ENCODE results near the gene CEACAM1.
"Not testable (repeated sequence)": the region's sequence is repeated elsewhere in the genome, so short reads cannot be mapped to it uniquely, and the experiment has no call there.

The CEACAM1 gene

DNA sequence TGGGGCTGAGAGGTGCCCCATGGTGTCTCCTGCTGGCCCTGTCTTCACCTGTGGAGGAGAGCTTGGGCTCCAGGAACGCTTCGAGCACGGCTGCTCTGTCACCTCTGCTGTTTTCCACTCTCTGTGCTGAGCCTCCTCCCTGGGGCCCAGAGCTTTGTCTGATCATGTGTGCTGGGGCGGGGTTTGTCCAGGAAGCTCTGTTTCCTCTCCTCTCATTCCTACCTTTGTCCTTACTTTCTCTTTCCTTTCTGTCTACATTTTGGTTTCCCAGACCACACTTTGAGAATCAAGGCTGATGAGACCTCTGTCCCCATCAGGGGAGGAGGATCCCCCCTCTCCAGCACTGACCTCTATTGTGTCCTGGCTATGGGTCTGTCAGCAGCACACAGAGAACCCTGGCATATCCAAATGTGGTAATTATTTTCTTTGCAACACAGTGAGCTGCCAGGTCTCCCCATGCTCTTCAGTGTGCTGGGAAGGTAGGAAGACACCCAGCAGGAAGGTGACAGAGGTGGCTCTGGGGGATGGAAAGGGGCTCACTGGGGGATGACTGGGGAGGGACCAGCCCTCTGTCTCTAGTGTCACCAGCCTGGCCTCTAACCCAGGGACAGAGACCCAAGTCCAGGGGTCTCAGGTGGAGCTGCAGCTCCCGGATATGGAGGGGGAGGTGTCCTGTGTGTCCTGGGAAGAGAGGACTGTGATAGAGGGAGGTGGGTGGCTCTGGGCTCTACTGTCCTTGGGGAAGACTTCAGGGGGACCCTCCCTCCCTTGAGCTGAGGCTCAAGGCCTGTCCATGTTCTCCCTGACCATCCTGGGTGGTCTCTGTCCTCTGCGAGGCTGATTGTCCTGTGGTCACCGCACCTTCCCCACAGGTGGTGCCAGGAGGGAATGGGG, at the start of gene CEACAM1:
TSS of gene CEACAM1 (minus strand) at position 128 of the 894 bp plus-strand sequence. CDS start at position 21, 107 bp downstream.
- no peak for DNase-seq
- in situ Hi-C loops (cut with MboI; ENCODE audit: low pct_unique_long_range_greater_than_20kb, low sequenced_read_pairs) = no loop called here

DNA sequence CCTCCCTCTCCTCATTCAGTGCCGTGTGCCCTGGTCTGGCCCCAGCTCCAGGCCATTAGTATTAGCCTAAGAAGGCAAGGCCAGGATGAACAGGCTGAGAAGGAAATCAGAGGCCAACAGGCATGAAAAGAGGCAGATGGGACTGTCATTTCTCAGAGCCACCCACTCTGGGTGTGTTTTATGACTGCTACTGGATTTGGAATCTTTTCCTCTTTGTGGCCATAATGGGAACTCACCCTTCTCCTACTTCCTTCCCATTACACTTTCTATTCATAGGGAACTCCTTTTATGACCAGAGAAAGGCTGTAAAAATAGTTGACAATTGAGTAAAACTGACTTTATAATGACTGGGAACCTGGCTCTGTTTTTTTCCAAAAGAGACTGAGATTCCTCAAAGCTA, 48.7 kb upstream of the CEACAM1 start:
- in situ Hi-C loops (cut with MboI; ENCODE audit: low pct_unique_long_range_greater_than_20kb, low sequenced_read_pairs) = no loop called here
- no peak for DNase-seq

GRCh38 chr19:42576241-42576640, 48.0 kb upstream of the CEACAM1 start:
- in situ Hi-C loops (cut with MboI; ENCODE audit: low pct_unique_long_range_greater_than_20kb, low sequenced_read_pairs) = no loop called here
- DNase-seq = no peak

DNA sequence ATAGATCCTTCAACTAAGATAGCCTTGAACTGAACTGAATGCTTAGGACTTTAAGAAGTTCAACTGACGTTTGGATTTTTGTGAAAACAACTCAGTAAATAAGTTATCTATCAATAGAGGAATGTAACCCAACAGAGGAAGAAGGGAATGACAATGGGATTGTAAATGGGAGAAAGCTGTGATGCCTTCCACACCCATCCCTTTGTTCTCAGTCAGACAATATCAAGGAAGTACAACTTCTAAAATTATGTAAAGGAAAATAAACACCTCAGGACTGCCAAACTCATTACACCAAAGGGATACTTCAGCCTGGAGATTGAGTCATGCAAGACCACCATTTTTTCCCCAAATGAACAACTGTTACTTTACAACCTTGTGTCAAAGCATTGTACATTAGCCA, 45.4 kb upstream of the CEACAM1 start:
- DNase-seq = no peak
- in situ Hi-C loops (cut with MboI; ENCODE audit: low pct_unique_long_range_greater_than_20kb, low sequenced_read_pairs) = no loop called here

GRCh38 chr19:42571116-42571515, 42.8 kb upstream of the CEACAM1 start:
- in situ Hi-C loops (cut with MboI; ENCODE audit: low pct_unique_long_range_greater_than_20kb, low sequenced_read_pairs) = no loop called here
- DNase-seq = no peak

DNA sequence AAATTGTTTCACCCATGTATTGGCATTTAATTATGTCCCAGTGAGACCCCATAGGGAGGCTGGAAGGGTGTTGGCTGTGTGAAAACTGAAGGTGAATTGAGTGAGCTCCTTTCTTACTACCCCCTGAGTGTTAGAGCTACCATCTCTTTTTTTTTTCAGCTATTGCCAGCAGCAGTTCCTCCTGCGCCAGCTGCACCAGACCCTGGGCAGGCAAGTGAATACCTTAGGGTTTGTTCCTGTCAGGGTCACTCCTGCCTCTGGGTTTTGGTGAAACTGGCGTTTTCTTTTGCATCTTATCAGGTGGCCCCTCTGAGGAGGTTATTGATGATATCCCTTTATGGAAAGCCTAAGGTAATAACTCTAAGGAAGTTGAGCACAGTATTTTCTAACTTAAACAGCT, 40.9 kb upstream of the CEACAM1 start:
- no peak for DNase-seq

DNA sequence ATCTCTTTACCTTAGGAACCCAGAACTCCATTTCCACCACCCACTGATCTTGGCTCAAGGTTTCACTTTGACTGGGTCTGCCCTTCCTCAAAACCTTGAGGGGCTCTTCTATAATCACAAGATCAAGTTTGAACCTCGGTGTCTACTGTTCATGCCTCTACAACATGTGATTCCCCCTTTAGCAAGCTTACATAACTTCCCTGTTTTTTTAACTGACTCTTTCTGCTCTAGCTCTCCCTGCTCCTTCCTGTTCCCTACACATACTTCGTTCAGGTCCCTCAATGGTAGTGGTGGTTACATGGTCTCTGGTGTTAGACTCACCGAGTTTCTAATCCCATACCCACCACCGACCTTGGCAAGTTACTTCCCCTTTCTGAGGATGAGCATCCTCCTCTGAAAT, 39.7 kb upstream of the CEACAM1 start:
- in situ Hi-C loops (cut with MboI; ENCODE audit: low pct_unique_long_range_greater_than_20kb, low sequenced_read_pairs) = no loop called here
- peak; percentile 50 for DNase-seq

More for the DNA sequence above, 40.9 kb upstream of the CEACAM1 start:
- in situ Hi-C loops (cut with MboI; ENCODE audit: low pct_unique_long_range_greater_than_20kb, low sequenced_read_pairs) = no loop called here

- DNase-seq = no peak
- in situ Hi-C loops (cut with MboI; ENCODE audit: low pct_unique_long_range_greater_than_20kb, low sequenced_read_pairs) = no loop called here
Observed at GRCh38 chr19:42567567-42567966, 39.3 kb upstream of the CEACAM1 start.

DNA sequence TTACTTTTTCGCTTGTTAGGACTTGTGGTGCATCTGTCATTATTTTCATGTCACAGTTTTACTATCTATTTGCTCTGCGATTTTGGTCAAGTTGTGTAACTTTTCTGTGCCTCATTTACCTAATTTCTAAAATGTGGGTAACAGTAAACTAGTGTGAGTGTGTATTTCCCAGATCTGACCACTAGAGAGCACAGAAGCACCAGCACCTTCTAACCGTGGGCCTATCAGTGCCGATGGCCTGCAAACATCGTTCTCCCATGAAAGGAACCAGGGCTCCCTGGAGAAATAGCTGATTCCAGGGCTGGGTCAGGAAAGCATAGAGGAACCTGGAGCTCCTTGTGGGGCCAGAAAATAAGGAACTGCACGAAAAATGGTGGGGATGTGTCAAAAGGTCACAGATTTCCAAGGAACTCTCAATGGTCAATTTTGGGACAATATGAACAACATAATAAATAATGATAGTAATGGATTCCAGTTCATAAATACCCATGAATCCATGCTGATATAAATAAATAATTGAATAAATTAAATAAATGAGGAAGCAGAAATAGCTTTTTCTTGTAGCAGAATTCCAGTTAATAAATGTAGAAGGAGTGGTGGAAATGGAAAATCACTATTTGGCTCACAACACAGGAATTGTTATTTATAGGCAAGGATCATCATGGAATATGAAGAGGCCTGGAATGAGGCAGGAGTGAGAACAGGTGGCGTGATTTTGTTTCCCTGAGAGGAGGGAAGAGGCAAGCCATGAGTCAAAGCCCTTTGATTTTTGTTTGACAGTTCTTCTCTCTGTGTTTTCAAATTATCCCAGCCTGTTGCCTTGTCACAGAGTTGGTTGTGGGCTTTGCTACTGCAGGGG, 35.3 kb upstream of the CEACAM1 start:
- in situ Hi-C loops (cut with MboI; ENCODE audit: low pct_unique_long_range_greater_than_20kb, low sequenced_read_pairs) = no loop called here

DNA sequence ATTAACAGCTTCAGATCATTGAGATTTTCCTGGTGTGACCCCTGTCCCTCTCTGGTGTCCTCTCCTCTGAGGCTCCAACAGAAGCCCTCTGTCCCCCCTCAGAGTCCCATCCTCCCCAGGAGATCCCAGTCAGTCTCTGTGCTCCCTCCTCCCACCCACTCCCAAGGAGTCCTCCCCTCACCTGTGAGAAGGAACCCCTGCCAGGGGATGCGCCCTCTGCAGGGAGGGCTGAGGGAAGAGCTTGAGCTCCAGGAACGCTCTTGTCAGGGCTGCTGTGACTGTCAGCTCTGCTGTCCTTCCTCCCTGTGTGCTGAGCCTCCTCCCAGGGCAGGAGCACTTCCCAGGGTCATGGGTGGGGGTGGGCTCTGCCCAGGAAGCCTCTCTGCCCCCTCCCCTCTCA, 33.2 kb upstream of the CEACAM1 start:
- in situ Hi-C loops (cut with MboI; ENCODE audit: low pct_unique_long_range_greater_than_20kb, low sequenced_read_pairs) = no loop called here
- DNase-seq = no peak

More for the DNA sequence above, 35.3 kb upstream of the CEACAM1 start:
- DNase-seq = peak; percentile 40

- in situ Hi-C loops (cut with MboI; ENCODE audit: low pct_unique_long_range_greater_than_20kb, low sequenced_read_pairs) = no loop called here
- no peak for DNase-seq
Observed at GRCh38 chr19:42560731-42561130, 32.5 kb upstream of the CEACAM1 start.

DNA sequence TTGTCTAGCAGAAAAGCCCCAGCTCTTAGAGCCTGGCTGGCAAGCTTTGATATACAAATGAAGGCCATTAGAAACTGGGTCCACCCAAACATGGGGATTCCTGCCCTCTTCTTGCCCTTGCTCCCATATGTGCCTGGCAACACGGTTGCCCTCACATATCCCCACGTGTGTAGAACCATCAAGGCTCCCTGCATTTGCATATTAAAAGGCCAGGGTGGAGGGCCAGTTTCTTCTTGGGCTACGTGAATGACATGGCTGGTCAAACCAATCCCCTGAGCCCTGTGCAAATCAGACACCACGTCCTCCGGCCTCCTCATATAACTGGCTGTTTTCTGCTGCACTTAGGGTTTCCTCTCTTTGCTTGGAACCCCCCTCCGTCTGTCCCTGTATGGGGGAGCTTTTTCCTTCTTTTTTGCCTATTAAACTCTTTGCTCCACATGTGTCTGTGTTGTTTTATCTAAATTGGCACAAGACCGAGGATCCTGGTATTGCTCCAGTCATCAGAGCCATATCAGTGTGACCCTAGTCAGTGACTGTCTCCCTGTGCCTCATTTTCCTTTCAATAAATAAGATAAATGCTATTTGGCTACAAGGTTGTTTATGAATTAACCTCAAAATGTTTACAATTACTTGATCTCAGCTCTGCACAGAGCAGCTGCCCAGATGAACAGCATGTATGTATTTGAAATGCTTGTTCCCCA, 30.3 kb upstream of the CEACAM1 start:
- DNase-seq = no peak
- in situ Hi-C loops (cut with MboI; ENCODE audit: low pct_unique_long_range_greater_than_20kb, low sequenced_read_pairs) = no loop called here

DNA sequence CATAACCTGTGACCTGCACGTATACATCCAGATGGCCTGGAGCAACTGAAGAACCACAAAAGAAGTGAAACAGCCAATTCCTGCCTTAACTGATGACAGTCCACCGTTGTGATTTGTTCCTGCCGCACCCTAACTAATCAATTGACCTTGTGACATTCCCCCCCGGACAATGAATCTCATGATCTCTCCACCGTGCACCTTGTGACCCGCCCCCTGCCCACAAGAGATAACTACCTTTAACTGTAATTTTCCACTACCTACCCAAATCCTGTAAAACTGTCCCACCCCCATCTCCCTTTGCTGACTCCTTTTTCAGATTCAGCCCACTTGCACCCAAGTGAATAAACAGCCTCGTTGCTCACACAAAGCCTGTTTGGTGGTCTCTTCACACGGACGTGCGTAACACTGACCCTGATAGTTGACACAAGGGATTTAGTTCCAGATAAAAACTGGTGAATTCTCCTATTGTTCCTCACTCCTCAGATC, 29.1 kb upstream of the CEACAM1 start:
- in situ Hi-C loops (cut with MboI; ENCODE audit: low pct_unique_long_range_greater_than_20kb, low sequenced_read_pairs); DNase-seq: not testable (repeated sequence)

DNA sequence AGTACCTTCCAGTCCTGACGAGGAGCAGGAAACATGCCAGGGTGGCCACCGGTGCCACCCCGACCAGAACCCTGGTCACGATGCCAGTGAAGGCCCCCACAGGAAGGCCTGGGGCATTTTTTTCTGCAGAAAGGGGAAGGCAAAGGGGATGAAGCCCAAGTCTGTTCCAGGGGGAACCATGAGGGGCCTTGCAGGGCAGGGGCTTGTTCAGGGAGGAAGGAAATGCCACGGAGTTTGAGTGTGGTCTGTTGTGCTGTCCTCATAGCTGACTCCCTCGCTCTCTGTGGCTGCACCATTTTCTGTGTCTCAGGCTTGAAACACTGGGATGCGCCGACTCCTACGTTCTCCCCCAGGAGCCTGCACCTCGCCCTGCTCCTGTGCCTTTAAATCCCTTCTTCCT, 27.5 kb upstream of the CEACAM1 start:
- DNase-seq = peak; percentile 23
- in situ Hi-C loops (cut with MboI; ENCODE audit: low pct_unique_long_range_greater_than_20kb, low sequenced_read_pairs) = no loop called here

- in situ Hi-C loops (cut with MboI; ENCODE audit: low pct_unique_long_range_greater_than_20kb, low sequenced_read_pairs) = no loop called here
- peak; percentile 32 for DNase-seq
Observed at GRCh38 chr19:42555317-42555716, 27.0 kb upstream of the CEACAM1 start.

DNA sequence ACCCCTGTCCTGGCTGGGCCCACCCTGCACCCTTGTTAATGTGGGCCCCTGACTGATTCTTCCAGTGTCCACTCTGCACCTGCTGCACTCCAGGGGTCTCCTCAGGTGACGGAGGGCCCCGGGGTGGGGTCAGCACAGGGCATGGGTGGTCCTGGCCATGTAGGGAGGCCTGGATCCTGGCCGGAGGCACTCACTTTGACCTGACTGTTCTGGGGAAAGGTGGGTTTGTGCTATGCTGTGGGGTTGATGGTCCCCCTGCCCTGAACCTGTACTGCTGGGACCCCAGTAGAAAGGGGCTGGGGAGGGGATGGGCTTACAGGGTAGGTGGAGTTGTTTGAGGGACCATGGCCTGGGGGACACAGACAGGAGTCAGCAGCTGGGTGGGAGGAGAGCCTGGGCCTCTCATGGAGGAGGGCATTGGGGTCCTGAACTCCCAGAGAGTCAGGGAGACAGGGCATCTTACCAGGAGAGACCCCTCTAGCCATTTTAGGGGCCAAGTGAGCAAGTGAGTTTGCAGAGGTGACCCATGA, 25.8 kb upstream of the CEACAM1 start:
- in situ Hi-C loops (cut with MboI; ENCODE audit: low pct_unique_long_range_greater_than_20kb, low sequenced_read_pairs) = no loop called here

GRCh38 chr19:42553292-42554045, 25.2 kb upstream of the CEACAM1 start:
- in situ Hi-C loops (cut with MboI; ENCODE audit: low pct_unique_long_range_greater_than_20kb, low sequenced_read_pairs) = no loop called here
- DNase-seq = peak; percentile 74

More for the DNA sequence above, 25.8 kb upstream of the CEACAM1 start:
- DNase-seq = no peak

All from KBM-7 (cell line).